HG02798 (cell line): ENCODE results near the gene CCDC88C.
"Not testable (repeated sequence)": the region's sequence is repeated elsewhere in the genome, so short reads cannot be mapped to it uniquely, and the experiment has no call there.

Experiments
- ATAC-seq: cut with Tn5 transposase; IDR thresholded peaks from one replicate; pipeline ENCODE4 v1.9.1; 2021; ENCODE audit warnings: mild to moderate bottlenecking; ENCODE audit not compliant: unreplicated experiment, poor library complexity

CCDC88C gene

GRCh38 chr14:91234791-91235114 lies 182.9 kb downstream of the CCDC88C start:
- no peak for ATAC-seq

GRCh38 chr14:91233936-91234790 lies 183.5 kb downstream of the CCDC88C start:
- no peak for ATAC-seq

- no peak for ATAC-seq
Measured at GRCh38 chr14:91232603-91233002, 185.0 kb downstream of the CCDC88C start.

GRCh38 chr14:91232052-91232451 lies 185.6 kb downstream of the CCDC88C start:
- ATAC-seq: no peak

- no peak for ATAC-seq
Measured at GRCh38 chr14:91231446-91231845, 186.2 kb downstream of the CCDC88C start.

GRCh38 chr14:91230397-91231035 lies 187.1 kb downstream of the CCDC88C start:
- no peak for ATAC-seq

GRCh38 chr14:91229743-91230200 lies 187.8 kb downstream of the CCDC88C start:
- ATAC-seq: peak; percentile 63

- no peak for ATAC-seq
Measured at GRCh38 chr14:91229005-91229382, 188.6 kb downstream of the CCDC88C start.

GRCh38 chr14:91228112-91229004 lies 189.3 kb downstream of the CCDC88C start:
- peak; percentile 87 for ATAC-seq

- ATAC-seq: no peak
Measured at GRCh38 chr14:91227183-91227628, 190.4 kb downstream of the CCDC88C start.

GRCh38 chr14:91226360-91226759 lies 191.3 kb downstream of the CCDC88C start:
- not testable (repeated sequence) for ATAC-seq

- ATAC-seq: no peak
Measured at GRCh38 chr14:91225025-91225424, 192.6 kb downstream of the CCDC88C start.

- ATAC-seq: no peak
Measured at GRCh38 chr14:91223028-91223783, 194.4 kb downstream of the CCDC88C start.
